Activated naive CD8-positive, alpha-beta T cell treated with anti-CD3 and anti-CD28 coated beads for 36 hours (primary cell): ENCODE data around the gene TAS1R1. TPM values are rescaled to one million over a fixed set of nuclear protein-coding genes. Genes with fewer than 3 reads are reported as not detected.
A peak's percentile ranks its signal among the peaks of the same experiment; 100 is the strongest.

Source experiments
- DNase-seq: peaks from one replicate; pipeline ENCODE4 v3.0.0; 2021
- H3K27ac Mint-ChIP-seq: one replicate; pipeline ENCODE4 v1.8.0; 2022; ENCODE audit warnings: mild to moderate bottlenecking, moderate library complexity, mixed read lengths
- H3K27me3 Mint-ChIP-seq: one replicate; pipeline ENCODE4 v1.8.0; 2022; ENCODE audit warnings: mild to moderate bottlenecking, mixed read lengths
- H3K36me3 Mint-ChIP-seq: one replicate; pipeline ENCODE4 v1.8.0; 2021; ENCODE audit warnings: mild to moderate bottlenecking, mixed read lengths
- H3K4me1 Mint-ChIP-seq: one replicate; pipeline ENCODE4 v1.8.0; 2021; ENCODE audit warnings: mixed read lengths
- H3K4me3 Mint-ChIP-seq: one replicate; pipeline ENCODE4 v1.8.0; 2022; ENCODE audit warnings: mild to moderate bottlenecking, moderate library complexity, mixed read lengths
- H3K9me3 Mint-ChIP-seq: one replicate; pipeline ENCODE4 v1.8.0; 2022; ENCODE audit warnings: mixed read lengths
- total RNA-seq, 2 experiments: library from RNA; stranded (reverse); gene quantifications; one replicate each; pipeline ENCODE4 v1.2.3, GENCODE V29; 2021

TAS1R1 gene
- total RNA-seq, 2 experiments from 2014 or later = not detected

DNA sequence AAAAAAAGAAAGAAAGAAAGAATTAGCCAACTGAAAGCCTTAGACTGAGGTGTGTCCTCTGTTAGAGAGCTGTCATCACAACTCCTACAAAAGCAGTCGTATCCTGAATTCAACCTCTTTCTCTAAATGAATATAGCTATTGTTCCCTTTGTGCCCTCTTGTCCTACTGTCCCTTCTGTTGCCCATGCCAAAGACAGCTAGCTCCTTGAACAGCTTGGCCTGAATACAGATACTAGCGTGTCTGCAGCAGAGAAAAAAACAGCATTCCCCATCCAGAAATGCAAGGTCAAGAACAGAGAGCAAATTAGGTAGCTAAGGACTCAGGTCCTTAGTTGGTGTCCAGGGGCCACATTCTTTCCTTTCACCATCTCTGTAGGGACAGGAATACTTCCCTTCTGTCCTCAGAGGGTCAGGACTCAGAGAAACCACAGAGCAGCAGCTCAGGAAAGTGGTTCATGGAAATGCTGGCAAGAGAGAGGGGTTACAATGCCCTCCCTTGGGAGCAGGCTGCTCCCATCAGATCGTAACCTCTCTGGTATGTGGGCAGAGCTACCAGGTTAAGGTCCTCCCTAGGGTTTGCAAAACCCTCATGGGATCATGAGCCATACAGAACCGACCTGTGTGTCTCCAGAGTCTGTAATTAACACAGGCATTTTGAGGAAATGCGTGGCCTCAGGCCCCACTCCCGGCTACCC is 22.9 kb downstream of the TAS1R1 start:
- H3K4me1 Mint-ChIP-seq = peaks cover 24% of the 10 kb centered on the region
- no peaks in the 10 kb centered on the region for H3K27me3 Mint-ChIP-seq
- no peak for DNase-seq
- peaks cover 4% of the 10 kb centered on the region for H3K36me3 Mint-ChIP-seq
- H3K4me3 Mint-ChIP-seq = no peak overlapping the region
- no peak overlapping the region for H3K27ac Mint-ChIP-seq
- no peaks in the 10 kb centered on the region for H3K9me3 Mint-ChIP-seq

DNA sequence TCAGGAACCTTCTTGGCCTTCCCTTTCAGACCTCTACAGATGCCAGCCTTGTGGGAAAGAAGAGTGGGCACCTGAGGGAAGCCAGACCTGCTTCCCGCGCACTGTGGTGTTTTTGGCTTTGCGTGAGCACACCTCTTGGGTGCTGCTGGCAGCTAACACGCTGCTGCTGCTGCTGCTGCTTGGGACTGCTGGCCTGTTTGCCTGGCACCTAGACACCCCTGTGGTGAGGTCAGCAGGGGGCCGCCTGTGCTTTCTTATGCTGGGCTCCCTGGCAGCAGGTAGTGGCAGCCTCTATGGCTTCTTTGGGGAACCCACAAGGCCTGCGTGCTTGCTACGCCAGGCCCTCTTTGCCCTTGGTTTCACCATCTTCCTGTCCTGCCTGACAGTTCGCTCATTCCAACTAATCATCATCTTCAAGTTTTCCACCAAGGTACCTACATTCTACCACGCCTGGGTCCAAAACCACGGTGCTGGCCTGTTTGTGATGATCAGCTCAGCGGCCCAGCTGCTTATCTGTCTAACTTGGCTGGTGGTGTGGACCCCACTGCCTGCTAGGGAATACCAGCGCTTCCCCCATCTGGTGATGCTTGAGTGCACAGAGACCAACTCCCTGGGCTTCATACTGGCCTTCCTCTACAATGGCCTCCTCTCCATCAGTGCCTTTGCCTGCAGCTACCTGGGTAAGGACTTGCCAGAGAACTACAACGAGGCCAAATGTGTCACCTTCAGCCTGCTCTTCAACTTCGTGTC is 23.7 kb downstream of the TAS1R1 start:
- peak overlapping the region; percentile 93 for H3K27ac Mint-ChIP-seq
- H3K4me3 Mint-ChIP-seq = peak overlapping the region; percentile 95
- no peaks in the 10 kb centered on the region for H3K27me3 Mint-ChIP-seq
- H3K9me3 Mint-ChIP-seq = no peaks in the 10 kb centered on the region
- peaks cover 24% of the 10 kb centered on the region for H3K4me1 Mint-ChIP-seq
- peaks cover 4% of the 10 kb centered on the region for H3K36me3 Mint-ChIP-seq
- DNase-seq = no peak

DNA sequence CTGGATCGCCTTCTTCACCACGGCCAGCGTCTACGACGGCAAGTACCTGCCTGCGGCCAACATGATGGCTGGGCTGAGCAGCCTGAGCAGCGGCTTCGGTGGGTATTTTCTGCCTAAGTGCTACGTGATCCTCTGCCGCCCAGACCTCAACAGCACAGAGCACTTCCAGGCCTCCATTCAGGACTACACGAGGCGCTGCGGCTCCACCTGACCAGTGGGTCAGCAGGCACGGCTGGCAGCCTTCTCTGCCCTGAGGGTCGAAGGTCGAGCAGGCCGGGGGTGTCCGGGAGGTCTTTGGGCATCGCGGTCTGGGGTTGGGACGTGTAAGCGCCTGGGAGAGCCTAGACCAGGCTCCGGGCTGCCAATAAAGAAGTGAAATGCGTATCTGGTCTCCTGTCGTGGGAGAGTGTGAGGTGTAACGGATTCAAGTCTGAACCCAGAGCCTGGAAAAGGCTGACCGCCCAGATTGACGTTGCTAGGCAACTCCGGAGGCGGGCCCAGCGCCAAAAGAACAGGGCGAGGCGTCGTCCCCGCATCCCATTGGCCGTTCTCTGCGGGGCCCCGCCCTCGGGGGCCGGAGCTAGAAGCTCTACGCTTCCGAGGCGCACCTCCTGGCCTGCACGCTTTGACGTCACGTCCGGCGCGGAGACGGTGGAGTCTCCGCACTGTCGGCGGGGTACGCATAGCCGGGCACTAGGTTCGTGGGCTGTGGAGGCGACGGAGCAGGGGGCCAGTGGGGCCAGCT is 24.4 kb downstream of the TAS1R1 start, which contains the start of gene ZBTB48:
ZBTB48 (plus strand) TSS at position 621 of the 745 bp plus-strand sequence. CDS start 616 bp downstream, outside the sequence.
- no peaks in the 10 kb centered on the region for H3K27me3 Mint-ChIP-seq
- H3K36me3 Mint-ChIP-seq = peaks cover 4% of the 10 kb centered on the region
- no peaks in the 10 kb centered on the region for H3K9me3 Mint-ChIP-seq
- peak; percentile 99 for DNase-seq
- peak within 1 kb of the TSS; percentile 93 for H3K27ac Mint-ChIP-seq
- H3K4me3 Mint-ChIP-seq = peak within 1 kb of the TSS; percentile 95
- peaks cover 25% of the 10 kb centered on the region for H3K4me1 Mint-ChIP-seq

DNA sequence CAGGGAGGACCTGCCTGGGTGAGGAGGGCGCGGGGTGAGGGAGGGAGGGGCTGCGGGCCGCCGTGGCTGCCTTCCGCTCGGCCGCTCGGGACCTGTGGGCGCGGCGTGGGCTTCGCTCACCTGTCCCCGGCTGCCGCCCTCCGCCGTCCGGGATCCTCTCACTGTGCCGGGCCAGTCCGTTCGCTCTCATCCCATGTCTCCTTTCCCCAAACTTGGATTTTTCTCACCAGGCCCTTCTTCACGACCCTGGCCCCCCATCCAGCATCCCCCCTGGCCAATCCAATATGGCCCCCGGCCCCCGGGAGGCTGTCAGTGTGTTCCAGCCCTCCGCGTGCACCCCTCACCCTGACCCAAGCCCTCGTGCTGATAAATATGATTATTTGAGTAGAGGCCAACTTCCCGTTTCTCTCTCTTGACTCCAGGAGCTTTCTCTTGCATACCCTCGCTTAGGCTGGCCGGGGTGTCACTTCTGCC is 25.0 kb downstream of the TAS1R1 start:
- Mint-ChIP-seq H3K4me1 (peaks cover 31% of the 10 kb centered on the region), H3K4me3 (peak overlapping the region; percentile 95), H3K27me3 (no peaks in the 10 kb centered on the region), H3K27ac (peak overlapping the region; percentile 93), H3K36me3 (peaks cover 4% of the 10 kb centered on the region), H3K9me3 (no peaks in the 10 kb centered on the region)
- DNase-seq = no peak

DNA sequence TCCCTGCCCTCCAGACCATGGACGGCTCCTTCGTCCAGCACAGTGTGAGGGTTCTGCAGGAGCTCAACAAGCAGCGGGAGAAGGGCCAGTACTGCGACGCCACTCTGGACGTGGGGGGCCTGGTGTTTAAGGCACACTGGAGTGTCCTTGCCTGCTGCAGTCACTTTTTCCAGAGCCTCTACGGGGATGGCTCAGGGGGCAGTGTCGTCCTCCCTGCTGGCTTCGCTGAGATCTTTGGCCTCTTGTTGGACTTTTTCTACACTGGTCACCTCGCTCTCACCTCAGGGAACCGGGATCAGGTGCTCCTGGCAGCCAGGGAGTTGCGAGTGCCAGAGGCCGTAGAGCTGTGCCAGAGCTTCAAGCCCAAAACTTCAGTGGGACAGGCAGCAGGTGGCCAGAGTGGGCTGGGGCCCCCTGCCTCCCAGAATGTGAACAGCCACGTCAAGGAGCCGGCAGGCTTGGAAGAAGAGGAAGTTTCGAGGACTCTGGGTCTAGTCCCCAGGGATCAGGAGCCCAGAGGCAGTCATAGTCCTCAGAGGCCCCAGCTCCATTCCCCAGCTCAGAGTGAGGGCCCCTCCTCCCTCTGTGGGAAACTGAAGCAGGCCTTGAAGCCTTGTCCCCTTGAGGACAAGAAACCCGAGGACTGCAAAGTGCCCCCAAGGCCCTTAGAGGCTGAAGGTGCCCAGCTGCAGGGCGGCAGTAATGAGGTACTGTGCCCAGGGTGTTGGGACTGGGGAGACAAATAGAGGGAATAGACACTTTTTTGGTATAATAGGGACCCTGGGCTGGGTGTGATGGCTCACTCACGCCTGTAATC is 25.7 kb downstream of the TAS1R1 start:
- peak overlapping the region; percentile 89 for H3K27ac Mint-ChIP-seq
- H3K4me1 Mint-ChIP-seq = peaks cover 31% of the 10 kb centered on the region
- peak overlapping the region; percentile 95 for H3K4me3 Mint-ChIP-seq
- H3K36me3 Mint-ChIP-seq = peaks cover 4% of the 10 kb centered on the region
- no peaks in the 10 kb centered on the region for H3K27me3 Mint-ChIP-seq
- DNase-seq = no peak
- H3K9me3 Mint-ChIP-seq = no peaks in the 10 kb centered on the region

DNA sequence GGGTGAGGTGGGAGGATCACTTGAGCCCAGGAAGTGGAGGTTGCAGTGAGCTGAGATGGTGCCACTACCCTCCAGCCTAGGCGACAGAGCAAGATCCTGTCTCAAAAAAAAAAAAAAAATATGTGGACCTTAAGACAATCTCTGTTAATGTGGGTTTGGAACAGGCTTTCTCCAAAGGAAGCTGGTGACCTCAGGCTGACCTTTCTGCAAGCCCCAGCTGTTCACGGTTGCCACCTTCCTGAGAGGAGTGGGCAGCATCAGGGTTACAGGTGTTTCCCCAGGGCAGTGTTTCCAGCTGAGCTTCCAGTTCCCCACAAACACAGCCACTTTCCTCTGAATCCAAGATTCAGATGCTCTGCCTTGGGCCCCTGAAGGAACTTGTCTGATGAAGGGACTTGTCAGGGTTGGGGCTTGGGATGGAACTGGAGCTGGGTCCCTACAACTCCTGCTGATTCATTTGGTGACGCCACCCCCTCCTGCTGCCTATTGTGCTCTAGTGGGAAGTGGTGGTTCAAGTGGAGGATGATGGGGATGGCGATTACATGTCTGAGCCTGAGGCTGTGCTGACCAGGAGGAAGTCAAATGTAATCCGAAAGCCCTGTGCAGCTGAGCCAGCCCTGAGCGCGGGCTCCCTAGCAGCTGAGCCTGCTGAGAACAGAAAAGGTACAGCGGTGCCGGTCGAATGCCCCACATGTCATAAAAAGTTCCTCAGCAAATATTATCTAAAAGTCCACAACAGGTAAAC is 26.6 kb downstream of the TAS1R1 start:
- Mint-ChIP-seq H3K27ac (peak overlapping the region; percentile 38), H3K9me3 (no peaks in the 10 kb centered on the region), H3K4me1 (peaks cover 34% of the 10 kb centered on the region), H3K4me3 (peak overlapping the region; percentile 95), H3K27me3 (no peaks in the 10 kb centered on the region), H3K36me3 (peaks cover 4% of the 10 kb centered on the region)
- DNase-seq = no peak

DNA sequence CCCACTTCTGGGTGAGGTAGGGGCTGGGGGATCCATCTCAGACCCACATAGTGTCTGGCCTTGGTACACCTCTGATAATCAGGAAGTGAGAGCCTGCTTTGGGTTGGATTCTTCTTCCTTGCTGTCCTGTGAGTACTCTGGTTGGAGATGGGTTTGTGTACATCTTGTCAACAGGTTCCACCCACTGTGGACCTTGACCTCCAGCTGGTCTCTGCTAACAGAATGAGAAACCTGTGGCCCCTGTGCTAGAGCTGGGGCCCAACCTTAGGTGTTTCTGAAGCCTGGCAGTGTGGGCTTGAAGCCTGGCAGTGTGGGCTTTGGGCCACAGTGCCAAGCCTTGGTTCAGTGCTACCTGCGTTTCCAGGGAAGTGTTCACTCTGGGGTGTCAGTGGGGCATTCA is 27.3 kb downstream of the TAS1R1 start:
- peak overlapping the region; percentile 7 for H3K27ac Mint-ChIP-seq
- no peak for DNase-seq
- H3K36me3 Mint-ChIP-seq = peaks cover 4% of the 10 kb centered on the region
- H3K4me3 Mint-ChIP-seq = peak overlapping the region; percentile 4
- H3K9me3 Mint-ChIP-seq = no peaks in the 10 kb centered on the region
- peaks cover 35% of the 10 kb centered on the region for H3K4me1 Mint-ChIP-seq
- no peaks in the 10 kb centered on the region for H3K27me3 Mint-ChIP-seq

DNA sequence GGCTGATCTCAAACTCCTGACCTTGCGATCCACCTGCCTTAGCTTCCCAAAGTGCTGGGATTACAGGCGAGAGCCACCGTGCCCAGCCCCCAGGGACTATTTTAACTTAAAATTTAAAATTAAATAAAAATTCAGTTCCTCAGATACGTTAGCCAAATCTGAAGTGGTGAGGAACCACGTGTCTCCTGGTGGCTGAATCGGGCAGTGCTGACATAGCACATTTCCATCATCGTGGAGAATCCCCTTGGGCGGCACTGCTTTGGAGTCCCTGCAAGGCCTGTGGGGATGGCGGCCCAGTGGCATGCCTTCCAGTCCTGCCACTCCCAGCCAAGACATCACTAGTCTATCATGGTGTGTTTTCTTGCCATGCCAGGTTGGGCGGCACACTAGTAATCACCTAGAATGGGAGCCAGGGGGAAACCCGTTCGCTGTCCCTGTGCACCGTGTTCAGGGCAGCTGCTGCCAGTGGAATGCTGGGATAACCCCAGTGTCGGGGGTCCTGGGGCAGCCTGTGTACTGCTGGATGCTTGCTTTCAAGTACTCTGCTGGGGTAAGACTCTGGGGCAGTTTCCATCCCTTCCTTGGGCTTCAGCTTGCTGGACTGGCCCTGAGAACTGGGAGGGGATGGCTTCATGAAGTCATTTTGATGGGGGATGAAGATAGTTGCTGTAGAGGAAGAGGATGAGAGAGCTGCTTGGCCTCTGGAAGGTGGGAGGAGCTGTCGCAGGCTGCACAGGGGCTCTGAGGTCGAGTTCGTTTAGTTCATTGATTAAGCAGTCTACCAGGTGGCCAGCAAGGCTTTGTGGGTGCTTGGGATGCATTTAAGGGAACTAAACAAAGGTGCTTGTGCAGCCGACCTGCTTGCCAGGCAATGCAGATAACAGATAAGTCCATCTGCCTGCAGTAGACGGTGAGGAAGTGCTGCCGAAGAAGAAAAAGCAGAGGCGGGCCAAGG is 29.3 kb downstream of the TAS1R1 start:
- Mint-ChIP-seq H3K4me1 (peaks cover 33% of the 10 kb centered on the region), H3K36me3 (peaks cover 6% of the 10 kb centered on the region), H3K4me3 (no peak overlapping the region), H3K9me3 (no peaks in the 10 kb centered on the region), H3K27ac (no peak overlapping the region), H3K27me3 (no peaks in the 10 kb centered on the region)
- no peak for DNase-seq

DNA sequence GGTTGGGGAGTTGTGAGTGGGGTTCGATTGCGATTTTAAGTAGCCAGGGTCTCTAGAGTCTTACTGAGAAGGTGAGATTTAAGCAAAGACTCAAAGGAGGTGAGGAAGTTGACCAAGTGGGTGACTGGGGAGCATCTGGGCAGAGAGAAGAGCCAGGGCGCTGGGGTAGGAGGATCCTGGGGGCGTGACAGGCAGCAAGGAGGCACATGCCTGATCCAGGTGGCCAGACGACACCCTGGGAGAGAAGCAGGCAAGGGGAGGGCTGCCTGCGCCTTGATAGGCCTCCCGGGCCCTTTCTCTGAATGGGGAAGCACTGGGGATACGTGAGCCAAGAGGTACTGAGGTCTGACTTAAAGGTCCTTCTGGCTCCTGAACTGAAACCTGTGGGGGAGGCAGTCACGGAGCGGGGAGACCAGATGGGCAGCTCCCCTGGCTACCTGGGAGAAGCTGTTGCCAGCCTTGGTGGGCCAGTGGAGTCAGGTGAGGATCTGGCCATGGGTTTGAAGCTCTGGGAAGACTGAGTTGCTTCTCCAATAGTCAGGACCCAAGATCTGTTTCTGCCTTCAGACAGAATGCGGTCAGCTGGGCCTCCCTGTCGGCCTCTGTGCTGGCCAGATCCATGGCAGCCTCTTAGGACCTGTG is 30.1 kb downstream of the TAS1R1 start:
- DNase-seq = no peak
- H3K36me3 Mint-ChIP-seq = peaks cover 6% of the 10 kb centered on the region
- peaks cover 31% of the 10 kb centered on the region for H3K4me1 Mint-ChIP-seq
- H3K27me3 Mint-ChIP-seq = no peaks in the 10 kb centered on the region
- H3K4me3 Mint-ChIP-seq = no peak overlapping the region
- no peak overlapping the region for H3K27ac Mint-ChIP-seq
- H3K9me3 Mint-ChIP-seq = no peaks in the 10 kb centered on the region

DNA sequence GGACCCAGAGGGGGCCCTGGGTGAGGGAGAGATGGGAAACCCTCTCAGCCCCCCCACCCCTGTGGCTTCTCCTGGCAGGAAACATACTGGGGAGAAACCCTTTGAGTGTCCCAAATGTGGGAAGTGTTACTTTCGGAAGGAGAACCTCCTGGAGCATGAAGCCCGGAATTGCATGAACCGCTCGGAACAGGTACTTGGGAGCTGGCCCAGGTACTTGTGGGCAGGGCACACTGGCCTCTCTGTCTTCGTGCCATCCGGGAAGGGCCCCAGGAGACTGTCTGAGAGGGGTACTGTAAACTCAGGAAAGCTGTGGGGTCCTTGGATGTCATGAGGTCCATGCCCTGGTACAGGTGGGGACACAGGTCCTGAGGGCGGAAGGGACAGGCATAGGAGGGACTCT is 30.7 kb downstream of the TAS1R1 start:
- H3K36me3 Mint-ChIP-seq = peaks cover 3% of the 10 kb centered on the region
- no peak overlapping the region for H3K4me3 Mint-ChIP-seq
- no peak for DNase-seq
- H3K27ac Mint-ChIP-seq = no peak overlapping the region
- H3K27me3 Mint-ChIP-seq = no peaks in the 10 kb centered on the region
- H3K4me1 Mint-ChIP-seq = peaks cover 26% of the 10 kb centered on the region
- H3K9me3 Mint-ChIP-seq = no peaks in the 10 kb centered on the region

DNA sequence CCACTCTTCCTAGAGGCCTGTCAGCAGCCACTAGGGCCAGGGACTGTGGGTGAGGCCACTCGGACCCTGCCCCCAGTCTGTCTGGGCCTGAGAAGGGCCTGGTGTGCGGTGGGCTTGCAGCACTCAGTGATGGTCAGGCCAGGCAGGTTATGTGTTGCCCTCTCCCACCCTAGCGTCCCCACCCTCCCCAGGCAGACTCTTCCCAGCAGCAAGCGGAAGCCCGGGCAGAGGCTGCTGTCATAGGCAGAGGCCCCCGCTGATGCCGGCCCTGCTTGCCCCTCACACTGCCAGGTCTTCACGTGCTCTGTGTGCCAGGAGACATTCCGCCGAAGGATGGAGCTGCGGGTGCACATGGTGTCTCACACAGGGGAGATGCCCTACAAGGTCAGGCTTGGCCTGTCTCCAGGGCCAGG is 31.3 kb downstream of the TAS1R1 start:
- no peaks in the 10 kb centered on the region for H3K9me3 Mint-ChIP-seq
- peaks cover 27% of the 10 kb centered on the region for H3K4me1 Mint-ChIP-seq
- H3K27ac Mint-ChIP-seq = no peak overlapping the region
- no peak overlapping the region for H3K4me3 Mint-ChIP-seq
- peaks cover 3% of the 10 kb centered on the region for H3K36me3 Mint-ChIP-seq
- no peak for DNase-seq
- no peaks in the 10 kb centered on the region for H3K27me3 Mint-ChIP-seq

DNA sequence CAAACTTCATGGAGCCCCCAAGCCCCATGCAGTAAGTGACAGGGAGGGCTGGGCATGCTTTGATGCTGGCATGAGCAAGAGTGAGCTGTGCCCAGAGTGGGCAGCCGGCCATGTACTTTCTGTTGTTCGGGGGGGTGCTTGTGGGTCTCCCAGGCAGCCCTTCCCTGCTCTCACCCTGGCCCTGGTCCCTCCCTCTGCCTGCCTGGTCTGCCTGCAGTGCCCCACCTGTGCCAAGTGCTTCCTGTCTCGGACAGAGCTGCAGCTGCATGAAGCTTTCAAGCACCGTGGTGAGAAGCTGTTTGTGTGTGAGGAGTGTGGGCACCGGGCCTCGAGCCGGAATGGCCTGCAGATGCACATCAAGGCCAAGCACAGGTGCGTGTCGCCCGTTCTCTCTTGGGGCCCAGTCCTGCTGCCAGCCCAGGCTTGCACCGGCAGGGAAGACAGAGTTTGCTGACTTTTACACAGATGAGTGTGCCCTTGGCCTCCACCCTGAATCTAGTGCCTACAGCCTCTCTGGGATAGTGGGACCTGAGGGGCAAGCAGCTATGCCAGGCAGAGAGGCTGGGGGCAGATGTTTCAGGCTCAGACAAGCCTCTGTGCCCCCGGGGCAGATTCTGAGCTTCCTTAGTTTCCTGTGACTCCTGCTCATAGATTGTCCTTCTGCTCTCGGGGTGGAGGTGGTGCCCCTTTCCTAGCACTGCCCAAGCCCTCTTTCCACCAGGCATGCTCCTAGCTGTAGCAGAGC is 32.3 kb downstream of the TAS1R1 start:
- Mint-ChIP-seq H3K9me3 (no peaks in the 10 kb centered on the region), H3K4me3 (no peak overlapping the region), H3K36me3 (peaks cover 2% of the 10 kb centered on the region), H3K27me3 (no peaks in the 10 kb centered on the region), H3K27ac (peak overlapping the region; percentile 38), H3K4me1 (peaks cover 26% of the 10 kb centered on the region)
- DNase-seq = no peak
